Measurements from ENCODE around the gene CSNK1A1L.
"Not testable (repeated sequence)": the region's sequence is repeated elsewhere in the genome, so short reads cannot be mapped to it uniquely, and the experiment has no call there.

The CSNK1A1L gene

DNA sequence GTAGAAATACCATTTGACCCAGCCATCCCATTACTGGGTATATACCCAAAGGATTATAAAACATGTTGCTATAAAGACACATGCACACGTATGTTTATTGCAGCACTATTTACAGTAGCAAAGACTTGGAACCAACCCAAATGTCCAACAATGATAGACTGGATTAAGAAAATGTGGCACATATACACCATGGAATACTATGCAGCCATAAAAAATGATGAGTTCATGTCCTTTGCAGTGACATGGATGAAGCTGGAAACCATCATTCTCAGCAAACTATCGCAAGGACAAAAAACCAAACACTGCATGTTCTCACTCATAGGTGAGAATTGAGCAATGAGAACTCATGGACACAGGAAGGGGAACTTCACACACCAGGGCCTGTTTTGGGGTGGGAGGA is 49.2 kb downstream of the CSNK1A1L start:
- not testable (repeated sequence) for DNase-seq

Measured in NCI-H1694 treated with DMSO at 0.1 percent for 48 hours (cell line).